SU-DHL-6 (cell line): ENCODE measurements around the gene HAUS7.

ENCODE experiments used
- CTCF ChIP-seq: fragments of 200-600 bp; sonication (generic); IDR thresholded peaks from one replicate; pipeline ENCODE4 v1.5.1; 2017; ENCODE audit warnings: antibody characterized with exemption, mild to moderate bottlenecking, low read length, moderate library complexity; ENCODE audit not compliant: insufficient read depth, poor library complexity, severe bottlenecking
- EZH2phosphoT487 ChIP-seq: fragments of 200-600 bp; sonication (generic), shearing (Covaris generic); conservative IDR thresholded peaks from 2 replicates; pipeline ENCODE4 v1.6.1; 2018; ENCODE audit warnings: mild to moderate bottlenecking, antibody characterized with exemption, low read length, moderate library complexity, mixed read lengths

GRCh38 chrX:153509592-153509991 lies 39.2 kb upstream of the HAUS7 start:
- TF ChIP-seq CTCF (no peak), EZH2phosphoT487 (no peak)
